Pancreas (tissue), 10 donors: Measurements from ENCODE around the gene ABCG2. TPM values are rescaled to one million over a fixed set of nuclear protein-coding genes. Genes with fewer than 3 reads are reported as not detected.

Experiments used
- ATAC-seq, 4 donors: fragments of 200-7000 bp; cut with Tn5 transposase; one replicate each; pipeline versions ENCODE4 v1.8.0 to v1.9.1; 2020; ENCODE audit warnings: mild to moderate bottlenecking in 4 of 4, moderate library complexity in 4 of 4
- DNase-seq, 6 donors: peaks; one replicate each; pipeline ENCODE4 v3.0.0-alpha.2; 2020
- FAIRE-seq: peaks from 2 replicates; lab custom pipeline; 2012; peaks lifted over from hg19 to GRCh38; lab: Jason Lieb, UNC
- H3K27ac ChIP-seq, 4 donors: fragments of 200-600 bp; sonication (generic); 1 replicate in 3 of 4; 2 replicates in 1 of 4; pipeline versions ENCODE4 v1.5.0 to v1.8.0; 2020
- H3K27me3 ChIP-seq, 4 donors: fragments of 200-600 bp; one replicate each; pipeline ENCODE4 v1.8.0; 2021
- H3K36me3 ChIP-seq, 3 donors: fragments of 200-600 bp; sonication (generic) in 1 of 3; one replicate each; pipeline versions ENCODE4 v1.5.0 to v1.8.0; 2020 to 2021
- H3K4me1 ChIP-seq, 3 donors: fragments of 200-600 bp; one replicate each; pipeline ENCODE4 v1.8.0; 2021
- H3K4me3 ChIP-seq, 4 donors: fragments of 200-600 bp; sonication (generic) in 2 of 4; one replicate each; pipeline versions ENCODE4 v1.5.0 to v1.8.0; 2020 to 2021
- H3K9me3 ChIP-seq, 4 donors: fragments of 200-600 bp; one replicate each; pipeline ENCODE4 v1.8.0; 2021
- WGBS, 2 donors: extraction: QIAGEN DNeasy Blood & Tissue Kit; methylation state at CpG; one replicate each; pipeline ENCODE4 v1.1.7; 2013; 5-methylcytosine and 5-hydroxymethylcytosine counted together
- intact Hi-C, 3 donors: fragments of 100-400 bp; cut with DNase I; formaldehyde crosslinking; loops; one replicate each; pipeline versions ENCODE4 v1.11.1 to v1.14.2; 2022
- polyA plus RNA-seq, 2 donors: library from polyadenylated mRNA; stranded (reverse); fragments of 200-250 nt; gene quantifications; one replicate each; pipeline ENCODE4 v1.2.3, GENCODE V29; 2013
- total RNA-seq, 6 donors: library from RNA; stranded (reverse); fragmentation: NEBNext Ultra II Directional in 4 of 6; extraction: Animal tissue kit (Norgen Biotek cat#: 25700) in 4 of 6; gene quantifications; one replicate each; pipeline versions ENCODE4 v1.2.1 to v1.2.4, GENCODE V29; 2021 to 2023
- TF ChIP-seq, protein P1 (sequence below), 4 donors: fragments of 200-600 bp; sonication (generic) in 3 of 4; IDR thresholded peaks; one replicate each; pipeline versions ENCODE4 v1.5.0 to v1.8.0; 2021; ENCODE audit warnings: antibody characterized with exemption in 4 of 4
- donor health status: healthy with polysubstance abuse.
- donor health status: DM: no; HTN: no; CAD: no; lungs with moderate emphysema.
- donor health status: DM: no; HTN: no; CAD: no.
- donor health status: control.
- donor health status: control.
- donor health status: Bipolar disorder and iron deficiency.
- donor health status: DM: yes; HTN: yes; CAD: no.
- donor health status: DM: no; HTN: no; CAD: no.
- donor health status: DM: no; HTN: no; CAD: no.
- donor health status: DM: yes; HTN: yes; CAD: no.

Gene ABCG2
- total and polyA plus RNA-seq, 8 donors = 0.23 to 0.97 (median 0.45) TPM

DNA sequence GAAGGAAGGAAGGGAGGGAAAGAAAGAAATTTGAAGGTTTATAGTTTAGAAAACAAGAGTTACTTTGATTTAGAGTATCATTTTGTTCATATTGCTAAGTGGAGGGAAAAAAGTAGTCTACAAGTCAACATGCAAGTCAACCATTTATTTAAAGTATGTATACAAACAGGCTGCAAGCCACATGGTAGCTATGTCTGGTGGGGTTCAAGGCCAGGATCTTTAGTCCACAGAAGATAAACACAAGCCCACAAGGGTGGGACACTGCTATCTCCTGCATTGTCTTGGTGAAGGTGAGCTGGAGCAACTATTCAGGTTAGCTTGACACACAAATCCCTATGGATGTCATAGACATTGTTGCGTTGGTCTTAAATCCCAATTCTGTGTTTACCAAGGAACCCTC, 71.4 kb downstream of the ABCG2 start:
- Histone ChIP-seq H3K9me3 (no peaks in the 10 kb centered on the region), H3K27ac (no peak overlapping the region), H3K4me1 (no peaks in the 10 kb centered on the region), H3K36me3 (no peaks in the 10 kb centered on the region), H3K27me3 (no peaks in the 10 kb centered on the region), H3K4me3 (no peak overlapping the region)
- TF ChIP-seq, protein P1, sequence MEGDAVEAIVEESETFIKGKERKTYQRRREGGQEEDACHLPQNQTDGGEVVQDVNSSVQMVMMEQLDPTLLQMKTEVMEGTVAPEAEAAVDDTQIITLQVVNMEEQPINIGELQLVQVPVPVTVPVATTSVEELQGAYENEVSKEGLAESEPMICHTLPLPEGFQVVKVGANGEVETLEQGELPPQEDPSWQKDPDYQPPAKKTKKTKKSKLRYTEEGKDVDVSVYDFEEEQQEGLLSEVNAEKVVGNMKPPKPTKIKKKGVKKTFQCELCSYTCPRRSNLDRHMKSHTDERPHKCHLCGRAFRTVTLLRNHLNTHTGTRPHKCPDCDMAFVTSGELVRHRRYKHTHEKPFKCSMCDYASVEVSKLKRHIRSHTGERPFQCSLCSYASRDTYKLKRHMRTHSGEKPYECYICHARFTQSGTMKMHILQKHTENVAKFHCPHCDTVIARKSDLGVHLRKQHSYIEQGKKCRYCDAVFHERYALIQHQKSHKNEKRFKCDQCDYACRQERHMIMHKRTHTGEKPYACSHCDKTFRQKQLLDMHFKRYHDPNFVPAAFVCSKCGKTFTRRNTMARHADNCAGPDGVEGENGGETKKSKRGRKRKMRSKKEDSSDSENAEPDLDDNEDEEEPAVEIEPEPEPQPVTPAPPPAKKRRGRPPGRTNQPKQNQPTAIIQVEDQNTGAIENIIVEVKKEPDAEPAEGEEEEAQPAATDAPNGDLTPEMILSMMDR (IDR thresholded peaks at IDR 0.05) = no peak
- intact Hi-C loops = no loop called here
- FAIRE-seq (no peak), ATAC-seq (no peak), DNase-seq (no peak)
- 78 to 89% methylated on average over 1 of the region's 1 CpG for WGBS, 2 donors

DNA sequence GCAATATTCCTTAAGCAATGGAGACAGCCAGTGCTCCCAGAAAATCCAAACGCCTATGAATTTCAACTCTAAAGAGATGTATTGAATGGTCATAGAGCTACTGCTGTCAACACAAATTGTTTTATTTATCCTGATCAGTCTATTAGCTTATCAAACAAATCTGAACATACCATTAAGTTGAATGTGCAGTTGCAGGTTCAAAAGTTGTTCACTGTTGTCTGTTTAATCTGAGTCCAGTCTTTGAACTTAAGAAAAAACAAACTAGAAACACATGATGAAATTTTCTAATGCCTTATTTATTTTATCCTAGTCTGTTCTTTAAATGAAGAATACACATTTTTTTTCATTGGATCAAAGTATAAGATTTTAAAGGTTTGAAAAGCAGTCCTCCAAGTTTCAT, 77.8 kb downstream of the ABCG2 start:
- DNase-seq (no peak), FAIRE-seq (no peak)

GRCh38 chr4:88078579-88078978, 79.9 kb downstream of the ABCG2 start:
- WGBS, 2 donors = 37 to 55% methylated on average over 2 of the region's 2 CpGs
- FAIRE-seq = no peak

More for the DNA sequence above, 77.8 kb downstream of the ABCG2 start:
- Histone ChIP-seq H3K27me3 (no peaks in the 10 kb centered on the region), H3K9me3 (no peaks in the 10 kb centered on the region), H3K4me3 (no peak overlapping the region), H3K4me1 (no peaks in the 10 kb centered on the region), H3K27ac (no peak overlapping the region), H3K36me3 (peaks cover 0 to 4% (median under 1%) of the 10 kb centered on the region in 3 donors)
- TF ChIP-seq, protein P1 (IDR thresholded peaks at IDR 0.05) = no peak
- ATAC-seq = no peak
- WGBS, 2 donors = 88 to 94% methylated on average over 1 of the region's 1 CpG
- intact Hi-C loops = no loop called here

DNA sequence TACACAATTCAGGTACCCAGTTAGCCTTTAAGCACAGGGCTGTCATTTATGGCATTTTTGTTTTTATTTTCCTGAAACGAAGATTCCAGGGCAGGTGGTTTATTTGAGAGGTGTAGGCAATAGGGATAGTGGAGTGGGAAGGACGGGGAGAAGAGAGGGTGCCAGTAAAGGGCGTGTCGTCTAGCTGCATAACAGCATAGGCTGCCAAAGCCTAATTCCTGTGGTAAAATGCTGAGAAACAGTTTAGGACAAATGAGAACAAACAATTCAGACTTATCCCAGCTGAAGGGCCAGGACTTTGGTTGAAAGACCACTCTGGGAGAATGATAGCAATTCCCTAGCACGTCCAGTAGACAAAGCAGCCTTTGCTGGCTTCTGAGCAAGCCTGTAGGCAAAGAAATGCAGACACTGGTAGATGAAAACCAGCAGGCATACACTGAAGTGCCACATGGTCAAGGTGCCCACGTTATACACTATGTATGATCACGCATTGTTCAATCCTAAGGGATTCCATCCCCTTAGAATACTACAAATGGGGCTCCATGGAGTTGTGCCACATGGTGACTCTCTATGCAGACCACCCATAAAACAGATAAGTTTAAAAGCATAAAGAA, 80.4 kb downstream of the ABCG2 start:
- no peak for ATAC-seq
- no peak overlapping the region for H3K4me3 ChIP-seq
- intact Hi-C loops = no loop called here
- no peaks in the 10 kb centered on the region for H3K9me3 ChIP-seq
- WGBS, 2 donors = 92 to 94% methylated on average over 7 of the region's 7 CpGs
- peaks cover 0 to 10% (median 9%) of the 10 kb centered on the region in 3 donors for H3K36me3 ChIP-seq
- DNase-seq = no peak
- H3K4me1 ChIP-seq = no peaks in the 10 kb centered on the region
- H3K27ac ChIP-seq = no peak overlapping the region
- FAIRE-seq = no peak
- TF ChIP-seq, protein P1 (IDR thresholded peaks at IDR 0.05) = no peak
- H3K27me3 ChIP-seq = no peaks in the 10 kb centered on the region

More at GRCh38 chr4:88078579-88078978, 79.9 kb downstream of the ABCG2 start:
- TF ChIP-seq, protein P1 (IDR thresholded peaks at IDR 0.05) = no peak
- DNase-seq (no peak), ATAC-seq (no peak)
- H3K27me3 ChIP-seq = no peaks in the 10 kb centered on the region
- intact Hi-C loops = no loop called here
- no peak overlapping the region for H3K27ac ChIP-seq
- no peaks in the 10 kb centered on the region for H3K9me3 ChIP-seq
- no peaks in the 10 kb centered on the region for H3K4me1 ChIP-seq
- peaks cover 0 to 10% (median 9%) of the 10 kb centered on the region in 3 donors for H3K36me3 ChIP-seq
- H3K4me3 ChIP-seq = no peak overlapping the region

- TF ChIP-seq, protein P1 (IDR thresholded peaks at IDR 0.05) = no peak
- H3K36me3 ChIP-seq = peaks cover 0 to 28% (median 9%) of the 10 kb centered on the region in 3 donors
- DNase-seq (no peak), ATAC-seq (no peak), FAIRE-seq (no peak)
- intact Hi-C loops = no loop called here
- H3K4me3 ChIP-seq = no peak overlapping the region
- H3K4me1 ChIP-seq = no peaks in the 10 kb centered on the region
- H3K27ac ChIP-seq = no peak overlapping the region
- no peaks in the 10 kb centered on the region for H3K27me3 ChIP-seq
- WGBS, 2 donors = 94 to 98% methylated on average over 9 of the region's 9 CpGs
- H3K9me3 ChIP-seq = no peaks in the 10 kb centered on the region
Measured at GRCh38 chr4:88075336-88075735, 83.1 kb downstream of the ABCG2 start.
